ENCODE measurements around the gene ERVH48-1.
"Not testable (repeated sequence)": the region's sequence is repeated elsewhere in the genome, so short reads cannot be mapped to it uniquely, and the experiment has no call there.

DNA sequence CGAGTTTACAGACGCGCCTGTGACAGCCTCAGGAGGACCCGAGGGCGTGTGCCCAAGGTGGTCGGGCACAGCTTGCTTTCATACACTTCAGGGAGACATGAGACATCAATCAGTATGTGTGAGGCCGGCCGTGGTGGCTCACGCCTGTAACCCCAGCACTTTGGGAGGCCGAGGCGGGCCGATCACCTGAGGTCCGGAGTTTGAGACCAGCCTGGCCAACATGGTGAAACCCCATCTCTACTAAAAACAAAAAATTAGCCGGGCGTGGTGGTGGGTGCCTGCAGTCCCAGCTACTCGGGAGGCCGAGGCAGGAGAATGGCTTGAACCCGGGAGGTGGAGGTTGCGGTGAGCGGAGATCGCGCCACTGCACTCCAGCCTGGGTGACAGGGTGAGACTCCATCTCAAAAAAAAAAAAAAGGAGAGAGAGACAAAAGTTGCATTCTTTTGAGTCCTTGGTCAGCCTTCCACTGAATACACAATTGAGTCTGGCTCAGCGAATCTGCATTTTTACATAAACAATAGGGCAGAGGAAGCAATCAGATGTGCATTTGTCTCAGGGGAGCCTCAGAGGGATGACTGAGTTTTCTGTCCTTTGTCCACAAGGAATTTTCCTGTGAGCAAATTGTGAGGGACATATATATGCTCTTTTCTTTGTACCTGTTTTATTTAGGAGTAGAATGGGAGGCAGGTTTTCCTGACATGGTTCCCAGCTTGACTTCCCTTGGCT is 2.2 kb upstream of the ERVH48-1 start:
- not testable (repeated sequence) for TF ChIP-seq MAX (CRISPR knock-in tag; IDR thresholded peaks at IDR 0.05); GTF2I (CRISPR knock-in tag; conservative IDR thresholded peaks at IDR 0.05)

Measured in WTC11 (cell line).